GM23248 (cell line): ENCODE data around the gene SZT2.

Experiments
- EZH2 ChIP-seq: fragments of 200-600 bp; sonication (generic); IDR thresholded peaks from 2 replicates; pipeline ENCODE4 v1.6.1; 2018; ENCODE audit warnings: antibody characterized with exemption, mild to moderate bottlenecking; ENCODE audit not compliant: insufficient read depth, poor library complexity, severe bottlenecking
- EZH2phosphoT487 ChIP-seq: fragments of 200-600 bp; sonication (generic); IDR thresholded peaks from 2 replicates; pipeline ENCODE4 v1.6.1; 2018; ENCODE audit warnings: antibody characterized with exemption, moderate library complexity, mild to moderate bottlenecking, low read depth; ENCODE audit not compliant: insufficient read depth

DNA sequence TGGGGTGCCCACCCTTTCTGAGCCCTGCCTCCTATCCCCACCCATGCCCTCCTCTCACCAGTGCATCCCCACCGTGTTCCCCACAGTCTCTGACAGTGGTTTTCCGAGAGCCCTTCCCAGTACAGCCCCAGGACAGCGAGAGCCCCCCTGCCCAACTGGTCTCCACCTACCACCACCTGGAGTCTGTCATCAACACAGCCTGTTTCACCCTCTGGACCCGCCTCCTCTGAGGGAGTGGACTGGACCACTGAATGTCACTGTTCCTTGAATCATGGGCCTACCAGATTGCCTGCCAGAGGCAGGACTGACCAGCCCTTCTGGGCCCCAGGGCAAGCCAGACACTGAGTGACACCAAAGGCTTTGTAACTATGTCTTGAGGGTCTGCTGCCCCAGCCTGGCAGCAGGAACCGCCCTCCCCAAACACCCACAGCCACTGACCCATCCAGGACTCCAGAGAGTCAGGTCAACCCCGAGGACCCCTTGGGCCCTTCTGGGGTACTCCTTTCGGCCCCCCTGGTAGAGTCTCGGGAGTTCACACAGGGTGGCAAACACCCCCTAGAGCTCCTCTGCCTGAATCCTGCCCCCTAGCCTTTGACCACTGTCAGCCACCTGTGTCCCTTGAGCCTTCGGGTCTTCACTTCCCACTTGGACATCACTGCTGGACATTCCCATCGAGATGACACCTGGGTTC lies 60.7 kb downstream of the SZT2 start:
- TF ChIP-seq EZH2 (no peak), EZH2phosphoT487 (no peak)
